ENCODE data around the gene PPP6R3. TPM values are rescaled to one million over a fixed set of nuclear protein-coding genes. Genes with fewer than 3 reads are reported as not detected.

PPP6R3 gene
- polyA plus RNA-seq, 1 experiment = 58.5 TPM

DNA sequence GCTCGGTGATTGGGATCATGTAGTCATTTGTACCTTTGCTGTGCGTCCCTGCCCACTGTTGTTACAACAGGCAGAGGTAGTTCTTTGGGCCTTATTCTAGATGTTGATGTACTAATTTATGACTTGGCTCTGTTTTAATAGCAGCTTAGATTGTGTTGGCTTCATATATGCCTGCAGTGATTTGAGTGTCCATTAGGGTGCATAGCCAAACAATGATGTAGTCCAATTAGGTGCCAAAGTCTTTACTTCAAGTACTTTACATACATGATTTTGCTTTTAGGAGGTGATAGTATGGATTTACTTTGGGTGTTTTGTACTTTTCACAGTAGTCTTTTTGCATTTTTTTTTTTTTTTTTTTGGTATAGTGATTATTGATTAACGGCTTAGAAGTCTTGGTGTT lies 46.4 kb downstream of the PPP6R3 start:
- DNase-seq (ENCODE audit: low read depth, low spot score) = no peak
- H3K27ac ChIP-seq (ENCODE audit: low read depth, low read length) = no peak overlapping the region
- H3K4me3 ChIP-seq (ENCODE audit: low read depth, low read length) = no peak overlapping the region
- no peaks in the 10 kb centered on the region for H3K27me3 ChIP-seq (ENCODE audit: control insufficient read depth, insufficient read depth, low read length)
- POLR2A ChIA-PET = interaction anchor here (0.6 kb wide), 1 partner anchor 102 kb away, joined by 6 read pairs; no protein-coding TSS in a partner anchor
- CTCF ChIA-PET = no interaction called here
- TF ChIP-seq, protein P1, sequence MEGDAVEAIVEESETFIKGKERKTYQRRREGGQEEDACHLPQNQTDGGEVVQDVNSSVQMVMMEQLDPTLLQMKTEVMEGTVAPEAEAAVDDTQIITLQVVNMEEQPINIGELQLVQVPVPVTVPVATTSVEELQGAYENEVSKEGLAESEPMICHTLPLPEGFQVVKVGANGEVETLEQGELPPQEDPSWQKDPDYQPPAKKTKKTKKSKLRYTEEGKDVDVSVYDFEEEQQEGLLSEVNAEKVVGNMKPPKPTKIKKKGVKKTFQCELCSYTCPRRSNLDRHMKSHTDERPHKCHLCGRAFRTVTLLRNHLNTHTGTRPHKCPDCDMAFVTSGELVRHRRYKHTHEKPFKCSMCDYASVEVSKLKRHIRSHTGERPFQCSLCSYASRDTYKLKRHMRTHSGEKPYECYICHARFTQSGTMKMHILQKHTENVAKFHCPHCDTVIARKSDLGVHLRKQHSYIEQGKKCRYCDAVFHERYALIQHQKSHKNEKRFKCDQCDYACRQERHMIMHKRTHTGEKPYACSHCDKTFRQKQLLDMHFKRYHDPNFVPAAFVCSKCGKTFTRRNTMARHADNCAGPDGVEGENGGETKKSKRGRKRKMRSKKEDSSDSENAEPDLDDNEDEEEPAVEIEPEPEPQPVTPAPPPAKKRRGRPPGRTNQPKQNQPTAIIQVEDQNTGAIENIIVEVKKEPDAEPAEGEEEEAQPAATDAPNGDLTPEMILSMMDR (IDR thresholded peaks at IDR 0.05; ENCODE audit: low read depth, low read length) = no peak
- no peaks in the 10 kb centered on the region for H3K9me3 ChIP-seq (ENCODE audit: control insufficient read depth, insufficient read depth, low read length)

DNA sequence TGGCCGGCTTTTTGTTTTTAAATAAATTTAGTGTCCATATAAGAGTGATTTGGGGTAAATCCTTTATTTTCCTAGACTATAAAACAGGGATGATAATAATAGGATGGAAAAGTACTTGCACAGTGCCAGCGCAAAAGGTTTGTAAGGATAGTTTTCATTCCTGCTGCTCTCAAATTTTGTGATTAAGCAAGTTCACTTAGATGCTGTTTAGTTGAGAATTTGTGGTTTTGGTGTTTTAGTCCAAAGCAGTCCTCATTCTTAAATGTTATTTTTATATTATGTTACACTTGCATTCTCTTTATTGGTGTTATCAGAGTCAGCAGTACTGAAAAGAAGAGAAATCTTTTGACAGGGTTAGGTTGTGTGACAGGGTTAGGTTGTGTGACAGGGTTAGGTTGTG lies 47.9 kb downstream of the PPP6R3 start:
- no peaks in the 10 kb centered on the region for H3K27me3 ChIP-seq (ENCODE audit: control insufficient read depth, insufficient read depth, low read length)
- H3K9me3 ChIP-seq (ENCODE audit: control insufficient read depth, insufficient read depth, low read length) = no peaks in the 10 kb centered on the region
- POLR2A ChIA-PET = interaction anchor here (0.6 kb wide), 1 partner anchor 645 kb away, joined by 7 read pairs; no protein-coding TSS in a partner anchor
- CTCF ChIA-PET = no interaction called here
- no peak overlapping the region for H3K4me3 ChIP-seq (ENCODE audit: low read depth, low read length)
- no peak overlapping the region for H3K27ac ChIP-seq (ENCODE audit: low read depth, low read length)
- TF ChIP-seq, protein P1 (IDR thresholded peaks at IDR 0.05; ENCODE audit: low read depth, low read length) = no peak
- DNase-seq (ENCODE audit: low read depth, low spot score) = no peak

DNA sequence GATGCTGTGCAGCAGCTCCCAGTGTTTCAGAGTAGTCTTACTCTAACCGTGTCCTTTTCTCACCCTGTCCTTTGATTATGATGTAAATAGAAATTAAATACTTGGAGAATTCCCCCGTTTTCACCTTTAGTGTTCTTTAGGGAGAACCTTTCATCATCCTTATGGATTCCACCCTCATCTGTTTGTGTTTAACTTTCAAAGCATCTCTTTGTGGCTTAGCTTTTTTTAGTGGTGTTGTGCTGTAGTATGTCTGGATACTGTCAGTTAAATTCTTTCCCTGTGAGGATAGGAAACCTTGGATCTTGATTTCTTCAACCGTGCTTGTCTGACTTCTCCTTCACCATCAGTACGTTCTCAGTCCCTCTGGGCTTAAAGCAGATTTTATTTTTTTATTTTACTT lies 48.5 kb downstream of the PPP6R3 start:
- Histone ChIP-seq H3K4me3 (ENCODE audit: low read depth, low read length) (no peak overlapping the region), H3K27ac (ENCODE audit: low read depth, low read length) (no peak overlapping the region), H3K27me3 (ENCODE audit: control insufficient read depth, insufficient read depth, low read length) (no peaks in the 10 kb centered on the region), H3K9me3 (ENCODE audit: control insufficient read depth, insufficient read depth, low read length) (no peaks in the 10 kb centered on the region)
- TF ChIP-seq, protein P1 (IDR thresholded peaks at IDR 0.05; ENCODE audit: low read depth, low read length) = no peak
- no peak for DNase-seq (ENCODE audit: low read depth, low spot score)
- ChIA-PET POLR2A (interaction anchor here (0.6 to 0.7 kb wide), 2 partner anchors 12 to 644 kb away, joined by 6 to 7 read pairs; no protein-coding TSS in a partner anchor), CTCF (interaction anchor here (1.1 kb wide), 1 partner anchor 75 kb away, joined by 4 read pairs; no protein-coding TSS in a partner anchor)

DNA sequence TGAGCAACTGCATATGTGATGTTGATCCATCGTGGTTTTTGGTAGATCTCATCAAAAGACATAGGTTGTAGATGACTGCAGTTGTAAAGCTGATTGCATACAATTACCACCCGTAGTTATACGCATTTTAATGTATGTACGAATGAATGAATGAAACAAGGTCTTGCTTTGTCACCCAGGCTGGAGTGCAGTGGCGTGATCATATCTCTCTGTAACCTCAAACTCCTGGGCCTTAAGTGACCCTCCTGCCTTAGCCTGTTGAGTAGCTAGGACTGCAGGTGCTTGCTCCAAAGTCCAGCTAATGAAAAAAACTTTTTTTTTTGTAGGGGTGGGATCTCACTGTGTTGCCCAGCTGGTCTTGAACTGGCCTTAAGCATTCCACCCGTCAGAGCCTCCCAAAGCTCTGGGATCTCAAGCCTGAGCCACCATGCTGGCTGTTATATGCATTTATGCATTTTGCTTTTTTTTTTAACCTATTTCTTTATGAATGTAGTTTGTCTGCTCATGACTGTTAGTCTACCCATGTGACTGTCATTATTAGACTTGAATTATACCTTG lies 53.5 kb downstream of the PPP6R3 start:
- Histone ChIP-seq H3K27ac (ENCODE audit: low read depth, low read length) (no peak overlapping the region), H3K4me3 (ENCODE audit: low read depth, low read length) (no peak overlapping the region), H3K27me3 (ENCODE audit: control insufficient read depth, insufficient read depth, low read length) (no peaks in the 10 kb centered on the region), H3K9me3 (ENCODE audit: control insufficient read depth, insufficient read depth, low read length) (no peaks in the 10 kb centered on the region)
- CTCF ChIA-PET = no interaction called here
- POLR2A ChIA-PET = no interaction called here
- no peak for DNase-seq (ENCODE audit: low read depth, low spot score)
- TF ChIP-seq, protein P1 (IDR thresholded peaks at IDR 0.05; ENCODE audit: low read depth, low read length) = no peak

DNA sequence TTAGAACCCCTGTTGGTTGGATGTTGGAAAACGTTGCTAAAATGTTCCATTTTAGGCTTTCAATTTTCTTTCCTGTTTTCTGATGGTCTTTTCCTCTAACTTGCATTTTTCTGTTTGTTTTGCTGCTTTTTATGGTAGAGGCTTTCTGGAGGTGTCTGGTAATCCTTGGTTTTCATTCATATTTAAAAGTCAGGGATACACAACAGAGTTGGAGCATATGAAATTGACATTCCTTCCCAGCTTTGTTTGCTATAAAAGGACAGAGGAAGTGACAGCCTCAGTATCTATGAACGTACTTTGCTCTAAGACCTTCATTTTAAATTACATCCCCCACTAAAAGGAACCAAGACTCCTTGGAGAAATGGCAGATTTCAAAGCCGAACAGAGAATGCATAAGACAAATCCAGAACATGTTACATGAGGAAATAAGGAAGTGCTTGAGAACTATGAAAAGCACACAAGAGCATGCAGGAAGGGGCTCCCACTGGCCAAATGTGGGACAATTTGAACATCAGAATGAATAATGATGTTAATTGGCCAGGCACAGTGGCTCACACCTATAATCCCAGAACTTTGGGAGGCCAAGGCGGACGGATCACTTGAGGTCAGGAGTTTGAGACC lies 56.7 kb downstream of the PPP6R3 start:
- Histone ChIP-seq H3K4me3 (ENCODE audit: low read depth, low read length) (no peak overlapping the region), H3K27me3 (ENCODE audit: control insufficient read depth, insufficient read depth, low read length) (no peaks in the 10 kb centered on the region), H3K9me3 (ENCODE audit: control insufficient read depth, insufficient read depth, low read length) (no peaks in the 10 kb centered on the region), H3K27ac (ENCODE audit: low read depth, low read length) (no peak overlapping the region)
- no peak for DNase-seq (ENCODE audit: low read depth, low spot score)
- TF ChIP-seq, protein P1 (IDR thresholded peaks at IDR 0.05; ENCODE audit: low read depth, low read length) = no peak
- ChIA-PET POLR2A (no interaction called here), CTCF (no interaction called here)

Data from AG04450 (cell line).